Left ventricle myocardium superior (tissue), 1 donor: Measurements from ENCODE around the gene EVC. TPM values are rescaled to one million over a fixed set of nuclear protein-coding genes. Genes with fewer than 3 reads are reported as not detected.
"Not testable (repeated sequence)": the region's sequence is repeated elsewhere in the genome, so short reads cannot be mapped to it uniquely, and the experiment has no call there.

Experiments
- ATAC-seq: fragments of 200-7000 bp; cut with Tn5 transposase; one replicate; pipeline ENCODE4 v1.9.1; 2020; ENCODE audit warnings: mild to moderate bottlenecking, moderate library complexity
- DNase-seq: peaks from one replicate; pipeline ENCODE4 v3.0.0-alpha.2; 2020
- intact Hi-C: fragments of 100-400 bp; cut with micrococcal nuclease; formaldehyde crosslinking; loops from one replicate; pipeline ENCODE4 v1.11.0; 2022
- total RNA-seq: library from RNA; stranded (reverse); fragmentation: NEBNext Ultra II Directional; extraction: Animal tissue kit (Norgen Biotek cat#: 25700); gene quantifications from one replicate; pipeline ENCODE4 v1.2.1, GENCODE V29; 2021
- donor health status: DM: no; HTN: yes; CAD: no; lungs with severe emphysema.

Gene EVC
- total RNA-seq, 1 donor from 2014 or later, result 6.3 TPM

DNA sequence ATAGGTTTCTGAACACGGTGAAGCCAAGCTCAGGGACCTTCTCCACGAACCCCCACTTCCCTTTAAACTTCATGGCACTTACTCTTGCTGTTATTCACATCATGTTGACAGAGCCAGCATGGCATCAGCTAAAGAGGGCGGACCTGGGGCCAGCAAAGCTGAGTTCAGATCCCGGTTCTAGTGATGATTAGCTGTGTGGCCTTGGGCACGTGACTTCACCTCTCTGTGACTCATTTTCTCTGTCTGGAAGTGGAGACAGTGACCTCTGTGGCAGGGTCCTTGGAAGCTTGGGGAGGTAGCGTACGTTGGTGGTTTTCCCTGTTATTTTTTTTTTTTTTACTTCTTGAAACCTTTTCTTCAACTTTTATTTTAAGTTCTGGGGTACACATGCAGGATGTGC lies 13.4 kb downstream of the EVC start:
- ATAC-seq (no peak), DNase-seq (no peak)
- intact Hi-C loops, result no loop called here

- ATAC-seq, intact Hi-C loops, DNase-seq: not testable (repeated sequence)
Measured at GRCh38 chr4:5728412-5728811, 17.4 kb downstream of the EVC start.

DNA sequence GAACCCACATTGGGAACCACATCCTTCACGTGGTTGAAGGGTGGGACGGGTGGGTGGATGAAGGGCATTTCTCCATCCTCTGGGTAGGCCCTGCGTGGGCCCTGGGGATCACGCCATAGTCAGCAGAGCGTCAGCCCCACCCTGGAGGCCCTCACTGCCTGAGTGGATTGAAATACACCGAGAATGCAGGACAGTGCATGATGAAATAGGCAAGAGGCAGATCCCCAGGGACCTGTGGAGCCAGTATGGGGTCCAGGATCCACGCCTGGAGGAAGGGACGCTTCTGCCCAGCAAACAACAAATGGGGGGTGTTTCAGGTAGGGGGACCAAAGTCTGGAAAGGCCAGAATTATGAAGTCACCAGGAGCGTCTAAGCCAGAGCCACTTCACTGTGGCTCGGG lies 19.4 kb downstream of the EVC start:
- DNase-seq (no peak), ATAC-seq (no peak)
- intact Hi-C loops, result no loop called here

- intact Hi-C loops, result no loop called here
- ATAC-seq (peak; percentile 37), DNase-seq (peak; percentile 27)
Measured at GRCh38 chr4:5730993-5731990, 20.3 kb downstream of the EVC start.

- ATAC-seq (no peak), DNase-seq (no peak)
- intact Hi-C loops, result no loop called here
Measured at GRCh38 chr4:5732158-5732557, 21.2 kb downstream of the EVC start.

GRCh38 chr4:5734853-5735252 lies 23.9 kb downstream of the EVC start:
- intact Hi-C loops, result no loop called here
- ATAC-seq (peak; percentile 91), DNase-seq (peak; percentile 68)

DNA sequence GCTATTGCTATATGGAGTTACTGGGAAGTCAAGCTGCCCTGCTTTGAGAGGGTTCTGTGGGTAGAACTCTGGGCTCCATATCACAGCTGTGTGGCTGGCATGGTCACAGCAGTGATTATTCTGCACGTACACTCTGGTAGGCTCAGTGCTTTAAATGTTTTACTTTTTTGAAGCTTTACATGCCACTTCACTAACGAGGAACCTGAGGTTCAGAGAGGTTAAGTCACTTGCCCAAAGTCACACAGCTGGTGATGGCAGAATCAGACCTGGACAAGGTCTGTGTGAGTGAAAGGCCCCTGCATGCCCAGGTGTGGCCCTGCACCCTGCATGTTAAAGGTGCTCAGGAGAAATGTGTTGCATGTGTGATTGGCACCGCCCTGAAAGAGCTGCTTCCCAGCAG lies 24.5 kb downstream of the EVC start:
- DNase-seq, result no peak
- intact Hi-C loops, result no loop called here
- ATAC-seq, result no peak

DNA sequence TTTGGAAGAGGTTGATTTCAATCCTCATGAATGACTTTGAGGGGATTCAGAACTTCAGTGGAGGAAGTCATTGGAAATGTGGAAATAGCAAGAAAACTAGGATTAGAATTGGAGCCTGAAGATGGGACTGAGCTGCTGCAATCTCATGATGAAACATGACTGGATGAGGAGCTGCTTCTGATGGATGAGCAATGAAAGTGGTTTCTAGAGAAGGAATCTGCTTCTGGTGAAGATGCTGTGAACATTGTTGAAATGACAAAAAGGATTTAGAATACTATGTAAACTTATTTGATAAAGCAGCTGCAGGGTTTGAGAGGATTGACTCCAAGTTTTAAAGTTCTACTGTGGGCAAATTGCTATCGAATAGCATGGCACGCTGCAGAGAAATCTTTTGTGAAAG lies 27.1 kb downstream of the EVC start:
- DNase-seq, result no peak
- intact Hi-C loops, result no loop called here
- no peak for ATAC-seq

DNA sequence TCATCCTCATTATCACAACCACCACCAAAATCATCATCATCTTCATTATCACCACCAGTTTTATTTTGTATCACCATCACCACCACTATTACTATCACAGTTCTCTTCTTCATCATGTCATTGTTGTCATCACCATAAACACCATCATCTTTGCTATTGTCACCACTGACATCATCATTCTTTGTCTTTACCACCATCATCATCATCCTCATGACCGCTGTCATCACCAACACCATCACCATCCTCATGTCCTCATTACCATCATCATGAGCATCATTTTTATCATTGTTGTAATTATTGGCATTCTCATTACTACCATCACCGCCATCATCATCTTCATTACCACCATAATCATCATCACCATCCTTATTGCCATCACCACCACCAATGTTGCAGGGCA lies 31.4 kb downstream of the EVC start:
- ATAC-seq (no peak), DNase-seq (no peak)
- intact Hi-C loops, result no loop called here

- DNase-seq, result no peak
- intact Hi-C loops, result no loop called here
- ATAC-seq, result no peak
Measured at GRCh38 chr4:5742968-5743367, 32.0 kb downstream of the EVC start.

GRCh38 chr4:5746250-5746649 lies 35.2 kb downstream of the EVC start:
- DNase-seq (no peak), ATAC-seq (no peak)
- intact Hi-C loops, result no loop called here

- DNase-seq, result no peak
- intact Hi-C loops, result no loop called here
- ATAC-seq, result peak; percentile 62
Measured at GRCh38 chr4:5746829-5747737, 36.1 kb downstream of the EVC start.

- DNase-seq (no peak), ATAC-seq (peak; percentile 78)
- intact Hi-C loops, result no loop called here
Measured at GRCh38 chr4:5747738-5748375, 36.9 kb downstream of the EVC start.

DNA sequence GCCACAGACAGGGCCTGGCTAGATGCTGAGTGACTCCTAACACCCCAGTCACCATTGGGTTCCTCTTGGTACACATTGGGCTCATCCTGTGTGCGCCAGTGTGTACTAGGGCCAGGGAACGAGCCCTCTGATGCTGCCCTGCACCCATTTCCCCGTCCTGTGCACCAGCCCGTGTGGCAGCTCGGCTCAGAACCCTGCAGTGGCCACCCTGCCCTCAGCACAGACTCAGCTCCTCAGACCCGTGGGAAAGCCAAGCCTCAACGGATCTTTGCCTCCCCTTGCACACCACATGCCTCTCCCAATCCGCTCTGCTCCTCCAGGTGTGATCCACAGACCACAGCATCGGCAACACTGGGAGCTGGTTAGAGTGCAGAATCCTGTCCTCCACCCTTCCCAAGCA lies 38.6 kb downstream of the EVC start:
- ATAC-seq, result no peak
- intact Hi-C loops, result no loop called here

GRCh38 chr4:5750052-5750945 lies 39.3 kb downstream of the EVC start:
- DNase-seq (no peak), ATAC-seq (no peak)
- intact Hi-C loops, result no loop called here

More for the DNA sequence above, 38.6 kb downstream of the EVC start:
- no peak for DNase-seq

DNA sequence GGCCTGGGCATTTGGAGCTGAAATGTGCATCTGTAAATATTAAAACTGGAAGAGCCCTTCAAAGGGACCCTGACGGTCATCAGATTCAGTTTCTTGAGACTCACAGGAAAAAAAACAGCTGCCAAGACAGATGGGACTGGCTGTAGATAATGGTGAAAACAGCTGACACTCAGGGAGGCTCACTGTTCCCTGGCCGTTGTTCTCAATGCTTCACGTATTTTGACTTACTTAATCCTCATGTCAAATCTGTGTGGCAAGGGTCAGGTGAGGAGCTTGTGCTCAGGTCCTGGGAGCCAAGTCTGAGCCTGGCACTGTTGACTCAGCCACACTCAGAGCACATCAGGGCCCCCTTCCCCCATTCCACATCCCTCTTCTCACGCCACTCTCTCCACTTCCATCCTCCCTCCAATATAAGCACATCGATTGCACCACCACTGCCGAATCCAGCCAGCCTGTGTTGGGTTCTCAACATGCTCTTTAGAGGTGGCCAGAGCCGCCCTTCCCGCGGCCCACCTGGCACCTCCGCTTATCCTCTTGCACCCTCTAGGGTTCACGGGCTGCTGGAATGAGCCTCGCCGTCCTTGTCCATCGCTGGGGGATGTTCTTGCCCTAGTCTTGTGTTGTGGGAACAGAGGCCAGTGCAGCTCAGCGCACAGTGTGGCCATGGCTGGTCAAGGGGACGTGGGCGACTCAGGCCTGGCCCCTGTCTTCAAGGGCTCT lies 40.1 kb downstream of the EVC start:
- intact Hi-C loops, result no loop called here
- DNase-seq, result no peak
- ATAC-seq, result peak; percentile 44

DNA sequence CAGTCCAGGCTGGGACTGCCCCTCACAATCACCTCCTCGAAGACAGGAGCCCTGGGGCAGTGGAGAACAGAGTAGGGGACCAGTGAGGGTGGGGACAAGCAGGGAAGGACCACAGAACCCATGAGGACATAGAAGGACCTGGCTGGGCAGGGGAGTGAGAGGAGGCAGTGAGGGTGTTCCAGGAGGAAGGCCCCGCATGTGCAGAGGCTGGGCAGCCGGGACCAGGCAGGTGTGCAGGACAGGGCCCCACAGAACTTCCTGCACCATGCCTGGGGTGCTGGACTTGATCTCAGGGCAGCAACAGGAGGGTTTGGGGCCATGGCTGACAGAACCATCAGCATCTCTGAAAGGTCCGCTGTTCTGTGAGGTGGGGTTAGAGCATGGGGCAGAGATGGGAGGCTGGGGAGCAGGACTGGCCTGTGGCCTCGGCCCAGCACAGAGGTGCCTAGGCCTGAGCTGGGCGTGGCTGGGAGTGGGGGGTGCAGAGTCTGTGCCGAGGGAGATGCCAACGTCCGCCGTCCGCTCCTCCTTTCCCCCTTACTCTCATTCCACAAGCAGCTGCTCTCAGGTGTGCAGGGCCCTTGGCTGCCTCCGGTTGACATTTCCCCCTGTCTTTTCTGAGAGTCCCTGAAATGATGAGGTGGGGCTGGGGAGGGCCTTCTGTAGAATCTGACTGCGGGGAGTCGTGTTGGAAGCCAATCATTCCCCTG lies 40.8 kb downstream of the EVC start:
- DNase-seq (no peak), ATAC-seq (no peak)
- intact Hi-C loops, result no loop called here
